HepG2 (cell line): Measurements from ENCODE around the gene PAFAH1B2. TPM values are rescaled to one million over a fixed set of nuclear protein-coding genes. Genes with fewer than 3 reads are reported as not detected.
A peak's percentile ranks its signal among the peaks of the same experiment; 100 is the strongest.

Experiments
- AGO2 ChIP-seq: fragments of 200-400 bp; formaldehyde crosslinking; optimal IDR thresholded peaks from 2 replicates; pipeline ENCODE3; 2017; ENCODE audit warnings: mild to moderate bottlenecking, low read depth, low read length, moderate library complexity
- CAMTA2 ChIP-seq: sonication (generic); formaldehyde crosslinking; IDR thresholded peaks from 2 replicates; pipeline ENCODE4 v1.4.0; 2020; ENCODE audit warnings: mild to moderate bottlenecking, missing genetic modification reagents, borderline replicate concordance
- FOXC1 ChIP-seq: sonication (generic); formaldehyde crosslinking; IDR thresholded peaks from 2 replicates; pipeline ENCODE4 v1.8.0; 2022; ENCODE audit warnings: mild to moderate bottlenecking, missing genetic modification reagents, borderline replicate concordance
- HNRNPLL ChIP-seq: fragments of 200-400 bp; formaldehyde crosslinking; IDR thresholded peaks from 2 replicates; pipeline ENCODE4 v1.6.1; 2017; ENCODE audit warnings: mild to moderate bottlenecking, low read depth, low read length; ENCODE audit not compliant: poor library complexity, severe bottlenecking
- HOXA9 ChIP-seq: sonication (generic); formaldehyde crosslinking; IDR thresholded peaks from 2 replicates; pipeline ENCODE4 v1.8.1; 2022; ENCODE audit warnings: missing genetic modification reagents, mild to moderate bottlenecking, moderate library complexity, borderline replicate concordance
- LRRFIP1 ChIP-seq: sonication (generic); formaldehyde crosslinking; conservative IDR thresholded peaks from 2 replicates; pipeline ENCODE4 v1.4.0; 2020; ENCODE audit warnings: missing genetic modification reagents
- NR3C1 ChIP-seq: sonication (generic); formaldehyde crosslinking; IDR thresholded peaks from 2 replicates; pipeline ENCODE4 v1.4.0; 2020; ENCODE audit warnings: missing genetic modification reagents
- THAP9 ChIP-seq: sonication (generic); formaldehyde crosslinking; IDR thresholded peaks from 2 replicates; pipeline ENCODE4; 2020; ENCODE audit warnings: missing genetic modification reagents, mild to moderate bottlenecking, borderline replicate concordance
- ZHX2 ChIP-seq, 2 experiments: sonication (generic) in 1 of 2; formaldehyde crosslinking in 1 of 2; IDR thresholded peaks; 2 replicates each; pipeline versions ENCODE4 v1.6.1 to v1.9.0; 2014 to 2022; ENCODE audit warnings: antibody characterized with exemption in 1 of 2, borderline replicate concordance in 1 of 2, inconsistent platforms in 1 of 2, low read depth in 1 of 2, missing genetic modification reagents in 1 of 2
- ZNF441 ChIP-seq: sonication (generic); formaldehyde crosslinking; IDR thresholded peaks from 2 replicates; pipeline ENCODE4 v1.7.0; 2021; ENCODE audit warnings: missing genetic modification reagents, borderline replicate concordance
- ZNF451 ChIP-seq: sonication (generic); formaldehyde crosslinking; IDR thresholded peaks from 2 replicates; pipeline ENCODE4 v1.5.0; 2020; ENCODE audit warnings: mild to moderate bottlenecking, missing genetic modification reagents
- ZNF607 ChIP-seq: sonication (generic); formaldehyde crosslinking; IDR thresholded peaks from 2 replicates; pipeline ENCODE4 v1.5.1; 2020; ENCODE audit warnings: missing genetic modification reagents, mild to moderate bottlenecking, borderline replicate concordance
- ZNF816 ChIP-seq: sonication (generic); formaldehyde crosslinking; IDR thresholded peaks from 2 replicates; pipeline ENCODE4 v1.8.0; 2022; ENCODE audit warnings: missing genetic modification reagents, mild to moderate bottlenecking, borderline replicate concordance
- ZNF841 ChIP-seq: sonication (generic); formaldehyde crosslinking; IDR thresholded peaks from 2 replicates; pipeline ENCODE4 v1.8.1; 2023; ENCODE audit warnings: missing genetic modification reagents, borderline replicate concordance
- polyA plus RNA-seq, 8 experiments: library from polyadenylated mRNA; depleted of rRNA in 3 of 8; stranded (reverse) in 7 of 8; unstranded in 1 of 8; fragments of >200 nt; fragmentation: Illumina TruSeq in 4 of 8; extraction: Trizol in 4 of 8; gene quantifications; 2 replicates each; pipeline versions ENCODE4 v1.2.1 to v1.2.3, GENCODE V29; 2011 to 2016; ENCODE audit warnings: low read depth in 4 of 8, missing spikeins in 1 of 8, mixed read lengths in 1 of 8; ENCODE audit not compliant: insufficient read depth in 1 of 8
- total RNA-seq, 5 experiments: library from RNA; depleted of rRNA; stranded (reverse); fragments of >200 nt; fragmentation: Illumina TruSeq; extraction: Trizol; gene quantifications; 2 replicates each; pipeline ENCODE4 v1.2.3, GENCODE V29; 2016; ENCODE audit warnings: low read depth in 1 of 5
- TF ChIP-seq, protein P1 (sequence below): sonication (generic); formaldehyde crosslinking; IDR thresholded peaks from 2 replicates; pipeline ENCODE4 v1.5.1; 2020; ENCODE audit warnings: mild to moderate bottlenecking, missing genetic modification reagents, moderate library complexity

Gene PAFAH1B2
- total and polyA plus RNA-seq, 2 of the 13 experiments (the other 11 are each of a cell fraction or from before 2014, with no cell fraction given) = 28.8 to 104 TPM

DNA sequence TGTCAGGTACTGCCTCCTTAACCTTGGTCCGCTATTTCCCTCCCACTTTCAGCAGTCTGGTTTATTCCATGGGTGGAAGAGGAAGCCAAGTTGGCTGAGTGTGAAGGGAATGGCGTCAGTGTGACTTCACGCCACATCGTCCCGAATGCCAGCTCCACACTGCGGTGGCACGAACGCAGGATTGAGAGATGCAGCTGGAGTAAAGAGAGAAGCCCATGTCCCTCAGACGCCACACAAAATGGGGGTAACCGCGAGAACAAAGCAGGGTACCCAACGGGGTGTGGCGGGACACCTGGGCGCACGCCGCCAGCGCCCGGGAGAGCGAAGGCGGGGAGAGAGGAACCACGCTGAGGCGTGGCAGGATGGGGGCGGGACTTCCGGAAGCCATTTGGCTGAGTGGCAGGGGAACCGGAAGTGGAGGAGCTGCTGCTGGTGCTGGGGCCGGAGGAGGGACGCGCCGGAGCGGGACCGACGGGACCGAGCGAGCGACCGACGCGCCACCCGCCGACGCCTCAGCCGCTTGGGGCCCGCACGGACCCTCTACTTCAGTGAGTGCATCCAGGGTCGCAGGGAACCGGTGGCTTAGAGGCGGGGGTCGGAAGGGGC is at the start of gene PAFAH1B2 (continued):
- TF ChIP-seq FOXC1 (CRISPR knock-in tag) (peak; percentile 86; the same call in 1 of the 2 replicates), ZNF816 (CRISPR knock-in tag) (peak; percentile 47; the same call in 1 of the 2 replicates), ZNF607 (CRISPR knock-in tag) (peak; percentile 88), HNRNPLL (peak; percentile 88), ZNF451 (CRISPR knock-in tag) (no peak), ZNF441 (CRISPR knock-in tag) (peak; percentile 28; the same call in 1 of the 2 replicates), CAMTA2 (CRISPR knock-in tag) (peak; percentile 85), AGO2 (no peak), LRRFIP1 (CRISPR knock-in tag) (no peak), NR3C1 (CRISPR knock-in tag) (no peak), THAP9 (CRISPR knock-in tag) (peak; percentile 87; the same call in 1 of the 2 replicates), HOXA9 (0 out of 2 replicates have a peak, but pooled peaks have one; percentile 58), ZNF841 (CRISPR knock-in tag) (peak; percentile 73; the same call in 1 of the 2 replicates), ZHX2 (IDR thresholded peaks at IDR 0.05; ENCODE audit: low read depth) (peak; percentile 70; the same call in 1 of the 2 replicates), ZHX2 (CRISPR knock-in tag; IDR thresholded peaks at IDR 0.05; ENCODE audit: borderline replicate concordance) (no peak)
- TF ChIP-seq, protein P1, sequence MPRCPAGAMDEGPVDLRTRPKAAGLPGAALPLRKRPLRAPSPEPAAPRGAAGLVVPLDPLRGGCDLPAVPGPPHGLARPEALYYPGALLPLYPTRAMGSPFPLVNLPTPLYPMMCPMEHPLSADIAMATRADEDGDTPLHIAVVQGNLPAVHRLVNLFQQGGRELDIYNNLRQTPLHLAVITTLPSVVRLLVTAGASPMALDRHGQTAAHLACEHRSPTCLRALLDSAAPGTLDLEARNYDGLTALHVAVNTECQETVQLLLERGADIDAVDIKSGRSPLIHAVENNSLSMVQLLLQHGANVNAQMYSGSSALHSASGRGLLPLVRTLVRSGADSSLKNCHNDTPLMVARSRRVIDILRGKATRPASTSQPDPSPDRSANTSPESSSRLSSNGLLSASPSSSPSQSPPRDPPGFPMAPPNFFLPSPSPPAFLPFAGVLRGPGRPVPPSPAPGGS (CRISPR knock-in tag) = peak; percentile 89
